CD4-positive, alpha-beta T cell treated with Interleukin-6 for 4 hours (primary cell): Measurements from ENCODE around the gene RPS6KA1.
A peak's percentile ranks its signal among the peaks of the same experiment; 100 is the strongest.
"Not testable (repeated sequence)": the region's sequence is repeated elsewhere in the genome, so short reads cannot be mapped to it uniquely, and the experiment has no call there.

ENCODE experiments used
- DNase-seq: peaks from one replicate; pipeline ENCODE4 v3.0.0-alpha.2; 2020; ENCODE audit warnings: mixed read lengths

The RPS6KA1 gene

GRCh38 chr1:26556111-26556510 is 26.6 kb downstream of the RPS6KA1 start:
- no peak for DNase-seq

DNA sequence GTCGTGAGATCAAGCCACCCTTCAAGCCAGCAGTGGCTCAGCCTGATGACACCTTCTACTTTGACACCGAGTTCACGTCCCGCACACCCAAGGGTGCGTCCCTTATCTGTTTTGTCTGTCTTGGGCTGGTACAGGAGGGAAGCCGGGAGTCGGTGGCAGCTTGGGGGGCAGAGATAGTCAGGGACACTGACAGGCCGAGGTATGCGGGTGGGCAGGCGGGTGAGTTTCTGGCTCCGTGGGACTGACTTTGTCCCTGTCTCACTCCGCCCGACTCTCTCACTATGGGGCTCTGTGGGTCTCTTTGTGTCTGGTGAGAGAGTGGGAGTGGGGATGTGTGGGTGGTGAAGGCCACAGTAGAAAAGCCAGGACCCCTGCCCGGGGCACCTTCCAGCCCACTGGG is 27.4 kb downstream of the RPS6KA1 start:
- no peak for DNase-seq

DNA sequence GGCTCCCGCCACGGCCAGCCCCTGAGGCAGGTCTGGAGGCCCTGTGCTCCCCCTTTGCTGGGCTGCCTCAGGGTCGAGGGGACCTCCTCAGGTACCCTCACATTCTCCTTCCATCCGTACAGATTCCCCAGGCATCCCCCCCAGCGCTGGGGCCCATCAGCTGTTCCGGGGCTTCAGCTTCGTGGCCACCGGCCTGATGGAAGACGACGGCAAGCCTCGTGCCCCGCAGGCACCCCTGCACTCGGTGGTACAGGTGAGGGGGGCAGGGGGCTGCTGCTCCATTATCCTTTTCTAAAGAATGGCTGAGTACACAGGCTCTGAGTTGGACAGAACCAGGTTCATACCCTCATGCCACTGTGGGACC is 29.1 kb downstream of the RPS6KA1 start:
- DNase-seq, result no peak

DNA sequence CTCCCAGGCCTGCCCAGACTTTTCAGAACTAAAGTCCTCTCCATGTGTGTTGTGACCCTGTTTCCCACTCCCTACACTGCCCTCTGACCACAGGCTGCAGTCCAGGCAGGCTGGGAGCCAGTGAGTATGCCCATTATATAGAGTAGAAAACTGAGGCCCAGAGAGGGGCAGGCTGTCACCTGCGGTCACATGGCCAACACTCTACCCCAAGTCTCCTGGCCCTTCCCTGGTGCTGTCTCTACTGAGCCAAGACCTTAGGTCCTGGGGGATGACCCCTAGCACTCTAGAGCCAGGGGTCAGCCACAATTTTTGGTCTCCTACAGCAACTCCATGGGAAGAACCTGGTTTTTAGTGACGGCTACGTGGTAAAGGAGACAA is 30.8 kb downstream of the RPS6KA1 start:
- no peak for DNase-seq

- DNase-seq, result no peak
Measured at GRCh38 chr1:26570287-26570686, 40.7 kb downstream of the RPS6KA1 start.

GRCh38 chr1:26571381-26571780 is 41.8 kb downstream of the RPS6KA1 start:
- no peak for DNase-seq

- no peak for DNase-seq
Measured at GRCh38 chr1:26574018-26574417, 44.5 kb downstream of the RPS6KA1 start.

- DNase-seq, result no peak
Measured at GRCh38 chr1:26574719-26575251, 45.2 kb downstream of the RPS6KA1 start.

DNA sequence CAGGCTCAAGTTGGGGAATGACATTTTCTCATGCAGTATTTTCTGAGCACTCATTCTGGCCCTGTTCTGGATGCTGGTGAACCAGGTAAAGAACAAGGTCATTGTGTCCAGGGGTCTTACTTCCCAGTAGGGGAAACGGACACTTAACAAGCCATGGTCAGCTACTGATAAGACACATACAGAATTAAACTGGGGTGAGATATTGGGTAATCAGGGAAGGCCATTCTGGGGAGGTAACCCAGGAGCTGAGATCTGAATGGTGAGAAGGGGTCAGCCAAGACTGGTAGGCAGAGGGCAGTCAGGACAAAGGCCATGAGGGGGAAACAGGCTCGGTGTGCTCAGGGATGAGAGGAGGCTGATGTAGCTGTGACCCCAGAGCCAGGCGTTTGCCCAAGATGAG is 45.8 kb downstream of the RPS6KA1 start:
- DNase-seq, result no peak

DNA sequence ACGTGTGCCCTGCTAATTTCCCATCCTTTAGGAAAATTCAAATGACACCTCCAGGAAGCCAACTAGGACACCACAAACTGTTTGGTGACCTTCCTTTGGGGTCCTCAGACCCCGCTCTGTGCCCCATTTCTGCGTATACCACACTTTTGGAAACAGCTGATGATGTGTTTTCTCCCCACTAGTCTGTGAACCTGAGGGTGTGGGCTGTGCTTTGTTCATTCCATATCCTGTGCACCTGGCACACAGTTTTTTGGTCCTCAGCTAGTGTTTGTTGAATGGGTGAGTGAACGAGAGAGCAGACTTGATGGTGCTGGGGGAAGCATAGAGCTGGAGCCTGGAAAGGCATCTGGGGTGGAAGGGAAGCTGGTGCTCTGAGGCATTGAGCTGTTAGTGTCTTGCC is 48.6 kb downstream of the RPS6KA1 start:
- no peak for DNase-seq

DNA sequence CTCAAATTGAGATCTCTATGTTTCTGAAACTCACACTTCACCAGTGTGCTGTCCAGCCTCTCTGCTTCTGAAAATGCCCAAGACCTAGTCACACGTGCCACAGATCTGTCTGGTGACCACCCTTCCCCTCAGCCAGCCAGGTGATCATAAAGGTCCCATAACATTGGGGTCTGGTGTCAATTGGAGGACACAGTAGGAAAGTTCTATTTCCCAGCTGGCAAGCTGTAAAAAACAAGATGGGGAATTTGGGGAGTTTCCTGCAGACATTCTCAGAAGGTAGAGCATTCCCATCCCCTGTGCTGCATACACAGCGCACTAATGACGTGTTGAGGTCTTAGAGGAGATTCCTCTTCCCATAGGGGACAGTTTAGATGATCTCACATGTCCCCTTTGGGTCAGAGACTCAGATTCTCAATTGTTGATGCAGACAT is 50.1 kb downstream of the RPS6KA1 start:
- no peak for DNase-seq

DNA sequence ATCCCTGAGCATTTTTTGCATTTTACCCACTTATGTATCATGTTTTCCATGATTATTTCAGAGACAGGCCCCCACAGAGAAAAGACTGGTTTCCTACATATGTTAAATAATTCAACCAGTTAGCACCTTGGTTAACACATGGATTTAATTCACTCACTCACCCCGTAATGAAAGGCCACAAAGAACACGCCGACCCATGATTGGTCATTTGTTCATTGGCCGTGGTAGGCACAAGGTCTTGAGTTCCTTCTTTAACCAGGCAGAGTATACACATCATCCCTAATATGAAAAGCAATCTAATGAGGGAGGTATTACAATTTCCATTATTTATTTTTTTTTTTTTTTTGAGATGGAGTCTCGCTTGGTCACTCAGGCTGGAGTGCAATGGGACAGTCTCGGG is 50.6 kb downstream of the RPS6KA1 start:
- no peak for DNase-seq

- DNase-seq, result no peak
Measured at GRCh38 chr1:26581287-26581651, 51.7 kb downstream of the RPS6KA1 start.

- DNase-seq, result no peak
Measured at GRCh38 chr1:26582053-26582835, 52.7 kb downstream of the RPS6KA1 start.

DNA sequence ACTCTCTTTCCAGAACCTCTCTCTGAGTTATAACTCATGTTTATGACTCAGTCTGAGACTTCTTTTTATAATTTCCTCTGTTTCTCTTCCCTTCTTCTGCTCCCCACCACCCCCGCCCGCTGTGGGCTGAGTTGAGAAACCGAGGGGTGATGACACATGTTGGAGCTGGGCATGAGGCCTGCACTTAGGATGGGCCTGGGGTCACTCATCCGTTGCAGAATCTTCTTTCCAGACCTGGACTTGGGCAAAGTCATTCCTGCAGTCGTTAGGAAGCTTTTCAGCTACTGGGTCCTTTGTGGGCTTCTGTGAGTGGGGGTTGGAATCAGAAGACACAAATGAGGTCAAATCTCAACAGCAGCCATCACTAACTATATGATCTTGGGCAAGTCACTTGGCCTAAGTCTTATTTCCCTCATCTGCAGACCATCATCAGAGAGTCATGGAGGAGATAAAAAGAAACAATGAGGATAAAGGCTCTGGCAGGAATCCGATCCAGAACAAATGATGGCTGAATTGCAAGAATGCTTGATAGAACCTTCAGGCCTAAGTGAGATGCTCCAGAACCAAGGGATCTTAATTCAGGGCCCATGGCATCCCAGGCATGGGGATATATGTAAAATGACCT is 53.4 kb downstream of the RPS6KA1 start:
- peak; percentile 16 for DNase-seq

DNA sequence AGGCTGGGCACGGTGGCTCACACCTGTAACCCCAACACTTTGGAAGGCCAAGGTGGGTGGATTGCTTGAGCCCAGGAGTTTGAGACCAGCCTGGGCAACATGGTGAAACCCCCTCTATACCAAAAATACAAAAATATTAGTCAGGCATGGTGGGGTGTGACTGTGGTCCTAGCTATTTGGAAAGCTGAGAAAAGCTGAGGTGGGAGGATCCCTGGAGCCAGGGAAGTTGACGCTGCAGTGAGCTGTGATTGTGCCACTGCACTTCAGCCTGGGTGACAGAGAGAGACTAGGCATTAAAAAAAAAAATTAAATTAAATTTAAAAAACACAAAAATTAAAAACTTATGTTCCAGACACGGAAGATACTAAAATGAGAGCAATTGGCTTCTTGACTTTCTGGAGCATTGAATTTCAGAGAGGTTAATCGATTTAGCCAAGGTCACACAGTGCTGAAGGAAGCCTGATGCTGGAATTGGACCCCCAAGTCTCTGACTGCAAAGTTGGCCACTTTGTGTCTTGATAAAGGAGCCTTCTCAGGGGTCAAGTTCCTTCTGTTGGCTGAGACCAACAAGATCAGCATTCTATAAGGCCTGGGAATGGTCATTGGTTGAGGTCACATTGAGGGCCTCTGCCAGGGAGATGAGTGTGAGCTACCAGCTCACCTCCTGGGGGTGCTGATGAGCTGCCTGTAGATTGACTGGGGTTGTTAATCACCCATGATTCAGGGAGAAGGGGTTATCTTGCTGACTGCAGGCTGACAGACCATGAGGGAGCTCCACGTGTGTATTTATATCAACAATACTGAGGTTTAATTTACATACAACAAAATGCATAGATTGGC is 54.3 kb downstream of the RPS6KA1 start:
- no peak for DNase-seq

GRCh38 chr1:26584588-26584987 is 55.0 kb downstream of the RPS6KA1 start:
- not testable (repeated sequence) for DNase-seq

GRCh38 chr1:26585471-26585870 is 55.9 kb downstream of the RPS6KA1 start:
- no peak for DNase-seq

DNA sequence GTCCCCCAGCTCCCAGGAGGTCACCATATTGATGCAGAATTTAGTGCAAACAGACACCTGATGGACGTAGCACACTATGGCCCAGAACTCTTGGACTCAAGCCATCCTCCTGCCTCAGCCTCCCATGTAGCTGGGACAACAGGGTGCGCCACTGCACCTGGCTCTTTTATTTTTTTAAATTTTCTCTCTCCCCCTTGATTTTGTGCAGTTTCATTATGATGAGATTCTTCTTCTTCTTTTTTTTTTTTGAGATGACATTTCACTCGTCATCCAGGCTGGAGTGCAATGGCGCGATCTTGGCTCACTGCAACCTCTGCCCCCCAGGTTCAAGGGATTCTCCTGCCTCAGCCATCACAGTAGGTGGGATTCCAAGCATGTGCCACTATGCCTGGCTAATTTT is 63.8 kb downstream of the RPS6KA1 start:
- no peak for DNase-seq

- DNase-seq, result not testable (repeated sequence)
Measured at GRCh38 chr1:26594593-26594992, 65.0 kb downstream of the RPS6KA1 start.

DNA sequence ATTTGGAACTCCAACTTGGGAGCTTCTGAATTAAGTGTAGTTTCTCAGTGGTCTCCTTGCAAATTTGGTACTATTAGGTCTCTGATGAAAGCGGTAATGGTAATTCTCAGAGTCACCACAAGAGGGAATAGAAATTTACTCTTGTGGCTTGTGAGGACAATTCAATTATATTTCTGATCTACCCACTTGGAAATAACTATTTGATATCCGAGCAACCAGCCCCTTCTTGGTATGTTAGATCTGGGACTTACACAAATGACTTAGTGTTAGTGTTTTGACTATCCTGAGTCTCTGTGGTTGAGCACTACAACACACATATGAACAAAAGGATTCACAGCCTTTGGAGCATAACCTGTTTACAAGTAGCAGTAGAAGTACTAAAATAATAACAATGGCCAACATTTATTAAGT is 68.1 kb downstream of the RPS6KA1 start:
- DNase-seq, result no peak

GRCh38 chr1:26598890-26599289 is 69.3 kb downstream of the RPS6KA1 start:
- no peak for DNase-seq

- peak; percentile 48 for DNase-seq
Measured at GRCh38 chr1:26602378-26602959, 72.9 kb downstream of the RPS6KA1 start.
